NT2/D1 (cell line): ENCODE results near the gene PDGFD.

Experiments
- DNase-seq: peaks from one replicate; pipeline ENCODE4 v3.0.0-alpha.2; 2011; ENCODE audit warnings: low read depth, low spot score
- H3K27me3 ChIP-seq: 2 replicates; pipeline ENCODE4 v1.6.0; 2011; ENCODE audit warnings: mild to moderate bottlenecking; ENCODE audit not compliant: insufficient read length, insufficient read depth
- H3K36me3 ChIP-seq: 2 replicates; pipeline ENCODE4 v1.6.1; 2011; ENCODE audit warnings: mild to moderate bottlenecking, low read length, mixed read lengths; ENCODE audit not compliant: insufficient read depth, insufficient read length
- H3K4me1 ChIP-seq: 2 replicates; pipeline ENCODE4 v1.5.1; 2011; ENCODE audit not compliant: insufficient read depth, insufficient read length
- H3K4me3 ChIP-seq: 2 replicates; pipeline ENCODE4 v1.5.1; 2011; ENCODE audit warnings: low read depth; ENCODE audit not compliant: insufficient read length
- H3K9ac ChIP-seq: 2 replicates; pipeline ENCODE4 v1.6.0; 2011; ENCODE audit warnings: low read depth; ENCODE audit not compliant: insufficient read length
- H3K9me3 ChIP-seq: 2 replicates; pipeline ENCODE4 v1.5.1; 2011; ENCODE audit warnings: mild to moderate bottlenecking, low read length; ENCODE audit not compliant: insufficient read depth
- SUZ12 ChIP-seq: IDR thresholded peaks from 2 replicates; pipeline ENCODE4 v1.6.1; 2011; ENCODE audit not compliant: insufficient read length, insufficient read depth; ENCODE audit errors: extremely low read depth
- YY1 ChIP-seq: IDR thresholded peaks from 2 replicates; pipeline ENCODE4 v1.6.1; 2011; ENCODE audit not compliant: insufficient read length, insufficient read depth
- ZNF274 ChIP-seq: IDR thresholded peaks from 2 replicates; pipeline ENCODE4 v1.6.1; 2011; ENCODE audit warnings: mild to moderate bottlenecking, low read depth, low read length

Gene PDGFD

DNA sequence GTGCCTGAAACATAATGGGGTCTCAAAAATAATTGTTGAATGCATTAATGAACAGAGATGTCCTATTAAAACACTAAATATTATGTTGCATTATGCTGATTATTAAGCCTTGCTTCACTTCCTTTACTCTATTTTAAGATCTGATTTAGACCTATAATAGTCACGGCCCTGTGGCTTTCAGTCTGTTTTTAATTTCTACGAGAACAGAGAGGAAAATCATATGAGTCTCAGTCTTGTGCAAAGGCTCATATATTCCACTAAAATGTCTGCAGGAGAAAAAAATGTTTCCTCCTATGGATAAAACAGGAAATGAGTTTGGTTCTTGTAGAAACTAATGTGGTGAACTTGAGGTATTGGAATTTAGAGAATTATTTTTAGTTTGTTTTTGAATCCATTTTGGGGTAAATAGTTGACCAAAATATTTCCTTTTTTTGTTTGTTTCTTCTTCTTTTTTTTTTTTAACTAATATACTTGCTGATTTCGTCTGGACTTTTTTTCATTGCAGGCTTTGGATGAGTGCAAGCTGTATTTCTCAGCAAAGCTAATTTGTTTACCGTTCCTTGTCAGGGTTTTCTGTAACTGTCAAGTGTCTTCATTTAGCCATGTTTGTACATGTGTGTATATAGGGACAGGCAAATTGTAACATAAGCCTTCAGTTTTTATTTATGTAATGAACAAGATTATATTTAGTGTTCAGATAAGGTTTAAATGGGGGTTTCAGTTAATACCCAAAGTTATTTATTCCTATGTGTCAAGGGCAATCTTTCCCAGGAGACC is 266.6 kb downstream of the PDGFD start:
- Histone ChIP-seq H3K9me3 (no peaks in the 10 kb centered on the region), H3K4me3 (no peak overlapping the region), H3K9ac (no peak overlapping the region), H3K27me3 (no peaks in the 10 kb centered on the region), H3K4me1 (no peaks in the 10 kb centered on the region), H3K36me3 (no peaks in the 10 kb centered on the region)
- no peak for TF ChIP-seq ZNF274
- no peak for TF ChIP-seq YY1
- TF ChIP-seq SUZ12: no peak
- no peak for DNase-seq

- Histone ChIP-seq H3K27me3 (no peaks in the 10 kb centered on the region), H3K4me1 (no peaks in the 10 kb centered on the region), H3K9ac (no peak overlapping the region), H3K4me3 (no peak overlapping the region), H3K9me3 (no peaks in the 10 kb centered on the region), H3K36me3 (no peaks in the 10 kb centered on the region)
- no peak for TF ChIP-seq YY1
- TF ChIP-seq ZNF274: no peak
- no peak for TF ChIP-seq SUZ12
- no peak for DNase-seq
Observed at GRCh38 chr11:103895106-103895505, 268.8 kb downstream of the PDGFD start.

GRCh38 chr11:103894673-103895072 is 269.3 kb downstream of the PDGFD start:
- no peaks in the 10 kb centered on the region for H3K9me3 ChIP-seq
- H3K4me3 ChIP-seq: no peak overlapping the region
- no peaks in the 10 kb centered on the region for H3K36me3 ChIP-seq
- no peaks in the 10 kb centered on the region for H3K4me1 ChIP-seq
- H3K27me3 ChIP-seq: no peaks in the 10 kb centered on the region
- no peak for DNase-seq
- no peak overlapping the region for H3K9ac ChIP-seq
- no peak for TF ChIP-seq YY1
- no peak for TF ChIP-seq SUZ12
- TF ChIP-seq ZNF274: no peak

GRCh38 chr11:103894034-103894433 is 269.9 kb downstream of the PDGFD start:
- Histone ChIP-seq H3K4me1 (no peaks in the 10 kb centered on the region), H3K36me3 (no peaks in the 10 kb centered on the region), H3K9me3 (no peaks in the 10 kb centered on the region), H3K9ac (no peak overlapping the region), H3K4me3 (no peak overlapping the region), H3K27me3 (no peaks in the 10 kb centered on the region)
- TF ChIP-seq ZNF274 (no peak), YY1 (no peak), SUZ12 (no peak)
- no peak for DNase-seq

- Histone ChIP-seq H3K4me1 (no peaks in the 10 kb centered on the region), H3K4me3 (no peak overlapping the region), H3K27me3 (no peaks in the 10 kb centered on the region), H3K9ac (no peak overlapping the region), H3K9me3 (no peaks in the 10 kb centered on the region), H3K36me3 (no peaks in the 10 kb centered on the region)
- DNase-seq: no peak
- TF ChIP-seq SUZ12: no peak
- no peak for TF ChIP-seq ZNF274
- TF ChIP-seq YY1: no peak
Observed at GRCh38 chr11:103893371-103893770, 270.6 kb downstream of the PDGFD start.

GRCh38 chr11:103892603-103893002 is 271.3 kb downstream of the PDGFD start:
- Histone ChIP-seq H3K36me3 (no peaks in the 10 kb centered on the region), H3K9me3 (no peaks in the 10 kb centered on the region), H3K9ac (no peak overlapping the region), H3K4me1 (no peaks in the 10 kb centered on the region), H3K27me3 (no peaks in the 10 kb centered on the region), H3K4me3 (no peak overlapping the region)
- no peak for DNase-seq
- TF ChIP-seq ZNF274: no peak
- TF ChIP-seq SUZ12: no peak
- TF ChIP-seq YY1: no peak

DNA sequence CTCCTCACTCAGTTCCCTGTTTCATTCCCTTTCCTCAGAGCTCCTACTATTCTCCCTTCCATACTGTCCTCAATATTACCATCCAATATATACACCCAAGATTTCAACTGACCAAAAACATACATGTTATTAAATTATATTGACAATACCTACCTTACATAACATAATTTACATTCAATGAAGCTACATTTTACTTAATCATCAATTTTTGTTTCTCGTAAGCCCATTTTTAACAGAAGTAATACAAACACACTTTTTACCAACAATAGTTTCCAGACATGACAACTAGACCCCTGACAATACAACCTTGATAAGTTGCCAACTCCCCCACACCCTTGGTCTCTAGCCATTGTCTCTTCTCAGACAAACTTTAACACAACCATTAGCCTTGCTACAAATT is 273.3 kb downstream of the PDGFD start:
- Histone ChIP-seq H3K4me3 (no peak overlapping the region), H3K9me3 (no peaks in the 10 kb centered on the region), H3K9ac (no peak overlapping the region), H3K4me1 (no peaks in the 10 kb centered on the region), H3K36me3 (no peaks in the 10 kb centered on the region), H3K27me3 (no peaks in the 10 kb centered on the region)
- TF ChIP-seq ZNF274 (no peak), YY1 (no peak), SUZ12 (no peak)
- no peak for DNase-seq

DNA sequence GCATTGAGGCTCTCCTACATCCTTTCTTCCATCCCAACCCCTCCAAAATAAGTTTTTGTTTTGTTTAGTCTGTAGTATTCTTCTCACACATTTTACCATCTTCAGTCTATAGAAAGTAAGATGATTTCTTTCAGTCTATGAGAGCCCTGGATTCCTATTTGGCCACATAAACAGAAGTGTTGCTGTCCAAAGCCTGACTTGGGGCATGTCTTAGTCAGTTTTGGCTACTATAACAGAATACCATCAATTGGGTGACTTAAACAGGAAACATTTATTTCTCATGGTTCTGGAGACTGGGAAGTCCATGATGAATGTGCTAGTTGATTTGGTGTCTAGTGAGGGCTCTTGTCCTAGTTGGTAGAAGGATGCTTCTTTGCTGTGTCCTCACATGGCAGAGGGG is 274.3 kb downstream of the PDGFD start:
- Histone ChIP-seq H3K27me3 (no peaks in the 10 kb centered on the region), H3K9me3 (no peaks in the 10 kb centered on the region), H3K36me3 (no peaks in the 10 kb centered on the region), H3K4me1 (no peaks in the 10 kb centered on the region), H3K9ac (no peak overlapping the region), H3K4me3 (no peak overlapping the region)
- TF ChIP-seq SUZ12: no peak
- TF ChIP-seq ZNF274: no peak
- TF ChIP-seq YY1: no peak
- DNase-seq: no peak
